ENCODE data around the gene TEPSIN.

DNA sequence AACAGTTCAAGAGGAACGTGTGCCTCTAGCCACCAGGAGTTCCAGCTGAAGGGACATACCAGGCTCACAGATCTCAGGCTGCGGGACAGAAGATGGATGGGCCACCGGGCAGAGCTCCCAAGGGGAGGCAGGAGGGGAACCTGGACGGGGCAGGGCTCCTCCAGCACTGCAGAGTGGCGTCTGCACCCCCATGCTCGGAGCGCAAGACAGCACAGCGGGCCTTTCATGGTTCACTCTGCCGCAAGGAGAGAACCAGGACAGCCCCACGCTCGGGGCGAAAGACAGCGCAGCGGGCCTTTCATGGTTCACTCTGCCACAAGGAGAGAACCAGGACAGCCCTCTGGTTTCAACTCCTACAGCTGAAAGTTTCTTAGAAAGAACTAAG lies 35.6 kb upstream of the TEPSIN start:
- TF ChIP-seq CTCF (IDR thresholded peaks at IDR 0.05): no peak
- no peak for TF ChIP-seq POLR2AphosphoS5 (IDR thresholded peaks at IDR 0.05)
- no peak for TF ChIP-seq EP300 (IDR thresholded peaks at IDR 0.05)
- TF ChIP-seq POLR2A (IDR thresholded peaks at IDR 0.05; ENCODE audit: low read depth): no peak

Data from esophagus muscularis mucosa (tissue), 4 donors.